Right lobe of liver (tissue), 6 donors: ENCODE measurements around the gene DCAF12. TPM values are rescaled to one million over a fixed set of nuclear protein-coding genes. Genes with fewer than 3 reads are reported as not detected.
"Not testable (repeated sequence)": the region's sequence is repeated elsewhere in the genome, so short reads cannot be mapped to it uniquely, and the experiment has no call there.

ENCODE experiments used
- ATAC-seq, 4 donors: fragments of 200-7000 bp; cut with Tn5 transposase; one replicate each; pipeline ENCODE4 v1.9.1; 2020; ENCODE audit warnings: mild to moderate bottlenecking in 4 of 4, moderate library complexity in 4 of 4
- DNase-seq, 3 donors: peaks; one replicate each; pipeline ENCODE4 v3.0.0-alpha.2; 2020
- H3K27ac ChIP-seq, 3 donors: fragments of 200-600 bp; one replicate each; pipeline ENCODE4 v1.8.0; 2022
- H3K27me3 ChIP-seq, 2 donors: fragments of 200-600 bp; one replicate each; pipeline ENCODE4 v1.8.0; 2022
- H3K36me3 ChIP-seq, 4 donors: fragments of 200-600 bp; sonication (generic) in 1 of 4; one replicate each; pipeline versions ENCODE4 v1.5.1 to v1.8.0; 2017 to 2022; ENCODE audit warnings: control low read depth in 1 of 4
- H3K4me1 ChIP-seq, 4 donors: fragments of 200-600 bp; sonication (generic) in 1 of 4; one replicate each; pipeline versions ENCODE4 v1.5.1 to v1.8.0; 2017 to 2022; ENCODE audit warnings: control low read depth in 1 of 4
- H3K4me3 ChIP-seq, 3 donors: fragments of 200-600 bp; one replicate each; pipeline ENCODE4 v1.8.0; 2022
- H3K9me3 ChIP-seq, 4 donors: fragments of 200-600 bp; sonication (generic) in 1 of 4; one replicate each; pipeline versions ENCODE4 v1.5.1 to v1.8.0; 2017 to 2022; ENCODE audit warnings: control low read depth in 1 of 4
- POLR2A ChIP-seq: fragments of 450-650 bp; IDR thresholded peaks from one replicate; pipeline ENCODE4 v1.6.1; 2017; ENCODE audit warnings: antibody characterized with exemption, mild to moderate bottlenecking
- WGBS: methylation state at CpG from one replicate; pipeline ENCODE4 v1.1.6; 2018; ENCODE audit warnings: low coverage, low lambda C conversion rate; ENCODE audit not compliant: insufficient coverage; ENCODE audit errors: missing lambda C conversion rate; 5-methylcytosine and 5-hydroxymethylcytosine counted together
- intact Hi-C, 2 donors: fragments of 100-400 bp; cut with DNase I; formaldehyde crosslinking; loops; one replicate each; pipeline versions ENCODE4 v1.11.2 to v1.14.1; 2022
- total RNA-seq, 6 experiments: library from RNA; depleted of rRNA in 2 of 6; stranded (reverse); fragments of >200 nt in 2 of 6; fragmentation: NEBNext Ultra II Directional in 3 of 6; extraction: Animal tissue kit (Norgen Biotek cat#: 25700) in 3 of 6; gene quantifications; one replicate each; pipeline versions ENCODE4 v1.1.0 to v1.2.4, GENCODE V29; 2016 to 2023
- TF ChIP-seq, protein P1 (sequence below), 4 donors: fragments of 200-600 bp in 3 of 4; fragments of 450-650 bp in 1 of 4; IDR thresholded peaks; one replicate each; pipeline versions ENCODE4 v1.5.1 to v1.8.0; 2016 to 2022; ENCODE audit warnings: antibody characterized with exemption in 4 of 4, mild to moderate bottlenecking in 2 of 4
- donor health status: DM: no; HTN: yes; CAD: no.
- donor health status: DM: no; HTN: no; CAD: no.
- donor health status: DM: no; HTN: no; CAD: no.
- donor health status: DM: no; HTN: yes; CAD: no.
- donor health status: DM: no; HTN: yes; CAD: no.

Gene DCAF12
- total RNA-seq, 6 experiments from 2014 or later: 14.9 to 21.0 (median 17.5) TPM

DNA sequence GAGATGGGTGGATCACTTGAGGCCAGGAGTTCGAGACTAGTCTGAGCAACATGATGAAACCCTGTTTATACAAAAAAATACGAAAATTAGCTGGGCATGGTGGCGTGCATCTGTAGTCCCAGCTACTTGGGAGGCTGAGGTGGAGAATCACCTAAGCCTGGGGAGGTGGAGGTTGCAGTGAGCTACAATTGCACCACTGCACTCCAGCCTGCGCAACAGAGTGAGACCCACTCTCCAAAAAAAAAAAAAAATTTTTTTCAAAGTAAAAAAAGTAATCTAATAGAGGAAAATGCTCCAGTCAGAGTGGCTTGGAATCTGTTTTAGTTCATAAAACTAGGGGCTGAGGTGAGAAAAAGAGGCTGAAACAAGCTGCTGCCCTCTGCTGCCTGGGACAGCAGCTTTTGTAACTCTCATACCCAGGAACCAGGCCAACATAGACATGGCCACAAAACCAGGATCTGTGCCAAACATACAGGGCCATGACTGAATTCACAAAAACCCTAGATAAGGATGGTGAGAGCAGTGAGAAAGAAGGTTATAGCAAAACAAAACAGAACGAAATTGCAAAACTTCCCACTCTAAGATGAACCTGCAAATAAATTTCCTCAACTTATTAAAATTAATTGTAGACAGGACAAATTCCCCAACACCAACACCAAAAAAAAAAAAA lies 13.1 kb upstream of the DCAF12 start:
- Histone ChIP-seq H3K4me1 (peaks cover 0 to 13% (median 3%) of the 10 kb centered on the region in 4 donors), H3K4me3 (no peak overlapping the region), H3K9me3 (no peaks in the 10 kb centered on the region), H3K27me3 (no peaks in the 10 kb centered on the region), H3K27ac (no peak overlapping the region), H3K36me3 (no peaks in the 10 kb centered on the region)
- TF ChIP-seq, protein P1, sequence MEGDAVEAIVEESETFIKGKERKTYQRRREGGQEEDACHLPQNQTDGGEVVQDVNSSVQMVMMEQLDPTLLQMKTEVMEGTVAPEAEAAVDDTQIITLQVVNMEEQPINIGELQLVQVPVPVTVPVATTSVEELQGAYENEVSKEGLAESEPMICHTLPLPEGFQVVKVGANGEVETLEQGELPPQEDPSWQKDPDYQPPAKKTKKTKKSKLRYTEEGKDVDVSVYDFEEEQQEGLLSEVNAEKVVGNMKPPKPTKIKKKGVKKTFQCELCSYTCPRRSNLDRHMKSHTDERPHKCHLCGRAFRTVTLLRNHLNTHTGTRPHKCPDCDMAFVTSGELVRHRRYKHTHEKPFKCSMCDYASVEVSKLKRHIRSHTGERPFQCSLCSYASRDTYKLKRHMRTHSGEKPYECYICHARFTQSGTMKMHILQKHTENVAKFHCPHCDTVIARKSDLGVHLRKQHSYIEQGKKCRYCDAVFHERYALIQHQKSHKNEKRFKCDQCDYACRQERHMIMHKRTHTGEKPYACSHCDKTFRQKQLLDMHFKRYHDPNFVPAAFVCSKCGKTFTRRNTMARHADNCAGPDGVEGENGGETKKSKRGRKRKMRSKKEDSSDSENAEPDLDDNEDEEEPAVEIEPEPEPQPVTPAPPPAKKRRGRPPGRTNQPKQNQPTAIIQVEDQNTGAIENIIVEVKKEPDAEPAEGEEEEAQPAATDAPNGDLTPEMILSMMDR (IDR thresholded peaks at IDR 0.05): peak; percentile 27 to 56 (median 50)
- no peak for TF ChIP-seq POLR2A
- intact Hi-C loops: no loop called here
- ATAC-seq (peak; percentile 98 to 99 (median 98)), DNase-seq (peak; percentile 39 to 82 (median 62))
- 49% methylated on average over 5 of the region's 5 CpGs for WGBS

DNA sequence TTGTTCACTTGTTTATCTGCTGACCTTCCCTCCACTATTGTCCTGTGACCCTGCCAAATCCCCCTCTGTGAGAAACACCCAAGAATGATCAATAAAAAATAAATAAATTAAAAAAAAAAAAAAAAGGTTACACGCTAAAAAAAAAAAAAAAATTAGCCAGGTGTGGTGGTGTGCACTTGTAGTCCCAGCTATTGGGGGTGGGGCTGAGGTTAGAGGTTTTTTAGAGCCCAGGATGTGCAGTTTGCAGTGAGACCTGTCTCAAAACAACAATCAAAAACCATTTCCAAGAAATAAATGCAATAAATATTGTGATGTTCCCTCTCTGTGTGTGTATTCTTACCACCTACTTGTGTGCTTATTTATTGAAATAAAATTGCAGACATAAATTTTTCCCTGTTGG lies 12.1 kb upstream of the DCAF12 start:
- H3K36me3 ChIP-seq, H3K4me3 ChIP-seq, intact Hi-C loops, H3K9me3 ChIP-seq, H3K27ac ChIP-seq, DNase-seq, H3K27me3 ChIP-seq, ATAC-seq: not testable (repeated sequence)
- 30% methylated on average over 1 of the region's 1 CpG for WGBS
- H3K4me1 ChIP-seq: peaks cover 0 to 13% (median 3%) of the 10 kb centered on the region in 4 donors

DNA sequence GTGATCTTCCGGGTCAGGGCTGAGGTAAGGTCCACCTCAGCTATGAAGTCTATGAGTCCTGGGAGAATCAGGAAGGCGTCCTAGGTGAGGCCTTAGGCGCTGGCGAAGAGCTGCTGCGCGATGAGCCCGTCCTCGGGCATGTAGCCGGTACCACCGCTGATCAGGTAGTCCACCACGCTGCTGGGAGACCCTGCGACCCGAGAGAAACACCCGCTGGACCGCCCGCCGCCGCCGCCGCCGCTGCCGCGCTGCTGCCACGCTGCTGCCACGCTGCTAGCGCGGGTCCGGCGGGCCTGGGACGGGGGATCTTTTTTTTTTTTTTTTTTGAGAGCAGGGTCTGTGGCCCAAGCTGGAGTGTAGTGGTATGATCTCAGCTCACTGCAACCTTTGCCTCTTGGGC lies 8.0 kb upstream of the DCAF12 start:
- 91% methylated on average over 4 of the region's 30 CpGs for WGBS
- ATAC-seq (no peak), DNase-seq (no peak)
- Histone ChIP-seq H3K27ac (no peak overlapping the region), H3K4me1 (no peaks in the 10 kb centered on the region), H3K9me3 (no peaks in the 10 kb centered on the region), H3K36me3 (no peaks in the 10 kb centered on the region), H3K27me3 (no peaks in the 10 kb centered on the region), H3K4me3 (no peak overlapping the region)
- intact Hi-C loops: no loop called here
- TF ChIP-seq, protein P1 (IDR thresholded peaks at IDR 0.05): no peak
- TF ChIP-seq POLR2A: no peak

DNA sequence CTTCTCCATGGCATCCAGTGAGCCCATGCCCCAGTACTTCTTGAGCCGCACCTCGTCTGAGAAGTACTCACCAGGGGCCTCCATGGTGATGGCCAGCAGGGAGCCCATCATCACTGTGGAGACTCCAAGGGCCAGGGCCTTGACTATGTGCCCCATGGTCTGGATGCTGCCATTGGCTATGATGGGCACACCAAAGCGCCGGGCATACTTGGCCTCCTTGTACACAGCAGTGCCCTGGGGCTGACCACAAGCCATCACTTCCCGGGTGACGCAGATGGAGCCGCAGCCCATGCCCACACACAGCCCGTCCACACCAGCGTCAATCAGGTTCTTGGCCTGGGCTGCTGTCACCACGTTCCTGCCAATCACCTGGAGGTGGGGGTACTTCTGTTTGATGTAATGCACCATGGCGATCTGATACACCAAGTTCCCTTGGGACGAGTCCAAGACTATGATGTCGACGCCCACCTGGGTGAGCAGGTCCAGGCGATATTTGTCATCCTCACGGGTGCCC lies 7.0 kb upstream of the DCAF12 start:
- 92% methylated on average over 2 of the region's 16 CpGs for WGBS
- H3K36me3 ChIP-seq: no peaks in the 10 kb centered on the region
- TF ChIP-seq, protein P1 (IDR thresholded peaks at IDR 0.05): no peak
- TF ChIP-seq POLR2A: no peak

GRCh38 chr9:34131571-34131970 lies 5.1 kb upstream of the DCAF12 start:
- 82% methylated on average over 7 of the region's 7 CpGs for WGBS
- Histone ChIP-seq H3K9me3 (no peaks in the 10 kb centered on the region), H3K27ac (no peak overlapping the region), H3K4me3 (no peak overlapping the region), H3K4me1 (no peaks in the 10 kb centered on the region), H3K36me3 (no peaks in the 10 kb centered on the region), H3K27me3 (no peaks in the 10 kb centered on the region)
- intact Hi-C loops: no loop called here
- TF ChIP-seq POLR2A: no peak
- TF ChIP-seq, protein P1 (IDR thresholded peaks at IDR 0.05): no peak
- ATAC-seq: no peak
- no peak for DNase-seq

More for the DNA sequence above, 7.0 kb upstream of the DCAF12 start:
- Histone ChIP-seq H3K27me3 (no peaks in the 10 kb centered on the region), H3K27ac (no peak overlapping the region), H3K9me3 (no peaks in the 10 kb centered on the region), H3K4me1 (no peaks in the 10 kb centered on the region), H3K4me3 (no peak overlapping the region)
- intact Hi-C loops: no loop called here
- ATAC-seq (no peak), DNase-seq (no peak)
